AG08395 (cell line): ENCODE results near the gene GNB3.

ENCODE experiments used
- DNase-seq: peaks from one replicate; pipeline ENCODE4 v3.0.0; 2012; ENCODE audit warnings: mixed read lengths, low spot score

GNB3 gene

DNA sequence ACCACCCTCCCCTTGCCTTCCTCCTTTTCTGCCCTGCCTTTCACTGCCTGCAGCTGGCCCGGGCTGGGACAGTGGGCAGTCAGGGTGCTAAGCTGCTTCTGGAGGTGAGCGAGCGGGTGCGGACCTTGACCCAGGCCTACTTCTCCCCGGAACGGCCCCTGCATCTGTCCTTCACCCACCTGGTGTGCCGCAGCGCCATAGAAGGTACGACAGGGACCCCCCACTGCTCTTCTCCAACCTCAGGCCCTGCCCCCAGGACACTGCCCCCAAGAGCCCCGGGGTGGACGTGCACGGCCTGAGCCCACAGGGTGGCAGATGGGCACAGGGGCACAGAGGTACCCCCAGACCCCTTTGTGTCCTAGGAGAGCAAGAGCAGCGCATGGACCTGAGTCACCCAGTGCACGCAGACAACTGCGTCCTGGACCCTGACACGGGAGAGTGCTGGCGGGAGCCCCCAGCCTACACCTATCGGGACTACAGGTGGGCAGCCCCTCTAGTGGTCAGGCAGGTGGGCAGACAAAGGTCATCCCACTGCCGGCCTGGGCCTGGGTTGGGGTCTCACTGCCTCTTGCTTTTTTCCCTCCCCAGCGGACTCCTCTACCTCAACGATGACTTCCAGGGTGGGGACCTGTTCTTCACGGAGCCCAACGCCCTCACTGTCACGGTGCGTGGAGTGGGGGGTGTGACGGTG is 3.2 kb upstream of the GNB3 start:
- DNase-seq: no peak

DNA sequence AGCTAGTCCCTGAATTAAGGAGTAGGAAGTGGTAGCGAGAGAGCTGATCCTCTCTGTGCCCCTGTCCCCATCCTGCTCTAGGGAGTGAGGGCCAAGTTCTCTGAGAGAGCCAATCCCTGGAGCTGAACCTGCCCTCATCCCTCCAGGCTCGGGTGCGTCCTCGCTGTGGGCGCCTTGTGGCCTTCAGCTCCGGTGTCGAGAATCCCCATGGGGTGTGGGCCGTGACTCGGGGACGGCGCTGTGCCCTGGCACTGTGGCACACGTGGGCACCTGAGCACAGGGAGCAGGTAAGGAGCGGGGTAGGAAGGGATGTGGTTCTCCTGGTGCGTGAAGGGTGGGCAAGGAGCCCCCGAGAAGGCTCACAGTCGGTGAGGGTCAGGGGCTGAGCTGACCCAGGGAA is 1.9 kb upstream of the GNB3 start:
- DNase-seq: no peak

DNA sequence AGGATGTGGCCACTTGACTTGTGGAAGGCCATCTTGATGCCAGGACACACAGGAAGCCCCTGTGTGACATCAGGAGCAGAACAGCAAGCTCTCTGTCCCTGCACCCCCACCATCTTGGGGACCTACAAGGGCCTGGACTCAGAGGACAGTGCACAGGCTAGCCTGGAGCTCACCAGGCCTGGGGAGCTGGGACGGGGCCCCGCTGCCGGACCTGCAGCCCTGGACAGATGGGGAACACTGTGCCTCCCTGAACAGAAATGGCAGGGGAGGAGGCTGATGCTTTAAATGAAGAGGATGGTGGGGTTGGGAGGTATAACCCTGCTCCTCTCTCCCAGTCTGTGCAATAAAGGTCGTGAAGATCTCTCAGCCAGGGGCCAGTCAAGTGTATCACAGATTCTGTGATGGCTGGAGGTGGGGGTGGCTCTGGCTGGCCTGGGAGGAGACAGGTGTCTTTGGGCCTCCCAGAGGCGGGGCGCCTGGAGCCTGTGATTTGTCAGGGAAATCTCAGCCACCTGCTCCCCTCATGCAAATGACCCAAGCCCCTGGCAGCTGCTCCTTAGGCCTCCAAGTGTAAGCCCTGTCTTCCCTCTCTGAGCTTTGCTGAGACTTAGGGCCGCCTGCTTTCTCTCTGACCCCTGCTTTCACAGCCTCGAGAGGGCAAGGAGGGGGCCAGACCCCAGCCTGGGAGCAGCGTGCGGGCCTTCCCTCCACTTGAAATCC is 1.1 kb upstream of the GNB3 start:
- no peak for DNase-seq

DNA sequence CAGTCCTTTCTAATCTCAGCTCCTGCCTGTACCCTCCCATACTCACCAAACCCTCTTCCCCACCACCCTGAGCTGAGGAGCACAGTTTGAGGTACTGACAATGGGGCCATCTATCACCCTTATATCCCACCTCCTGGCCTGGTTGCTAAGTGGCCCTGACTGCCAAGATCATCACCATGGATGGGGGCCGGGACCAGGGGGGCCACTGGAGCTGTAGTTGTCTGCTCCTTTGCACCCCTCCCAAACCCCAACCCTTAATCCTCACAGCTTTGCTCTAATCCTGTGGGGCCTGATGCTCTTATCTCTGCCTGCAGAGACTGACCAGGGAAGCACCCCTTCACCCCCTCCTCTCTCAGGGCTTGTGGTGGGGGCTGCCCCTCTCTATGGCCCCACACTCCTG is 395 bp upstream of the GNB3 start:
- DNase-seq: no peak

DNA sequence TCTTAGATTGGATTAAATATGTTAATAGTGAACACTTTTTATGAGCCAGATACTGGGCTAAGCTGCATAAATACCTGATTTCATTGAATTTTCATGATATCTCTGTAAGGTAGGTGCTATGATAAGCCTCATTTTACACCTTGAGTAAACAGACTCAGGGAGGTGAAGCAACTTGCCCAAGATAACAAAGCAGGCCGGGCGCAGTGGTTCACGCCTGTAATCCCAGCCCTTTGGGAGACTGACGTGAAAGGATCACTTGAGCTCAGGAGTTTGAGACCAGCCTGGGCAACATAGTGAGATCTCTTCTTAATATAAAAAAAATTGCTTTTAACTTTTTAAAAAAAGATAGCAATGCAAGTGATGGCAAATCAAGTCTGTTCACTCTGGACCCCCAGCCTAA is 1.4 kb downstream of the GNB3 start:
- DNase-seq: no peak

DNA sequence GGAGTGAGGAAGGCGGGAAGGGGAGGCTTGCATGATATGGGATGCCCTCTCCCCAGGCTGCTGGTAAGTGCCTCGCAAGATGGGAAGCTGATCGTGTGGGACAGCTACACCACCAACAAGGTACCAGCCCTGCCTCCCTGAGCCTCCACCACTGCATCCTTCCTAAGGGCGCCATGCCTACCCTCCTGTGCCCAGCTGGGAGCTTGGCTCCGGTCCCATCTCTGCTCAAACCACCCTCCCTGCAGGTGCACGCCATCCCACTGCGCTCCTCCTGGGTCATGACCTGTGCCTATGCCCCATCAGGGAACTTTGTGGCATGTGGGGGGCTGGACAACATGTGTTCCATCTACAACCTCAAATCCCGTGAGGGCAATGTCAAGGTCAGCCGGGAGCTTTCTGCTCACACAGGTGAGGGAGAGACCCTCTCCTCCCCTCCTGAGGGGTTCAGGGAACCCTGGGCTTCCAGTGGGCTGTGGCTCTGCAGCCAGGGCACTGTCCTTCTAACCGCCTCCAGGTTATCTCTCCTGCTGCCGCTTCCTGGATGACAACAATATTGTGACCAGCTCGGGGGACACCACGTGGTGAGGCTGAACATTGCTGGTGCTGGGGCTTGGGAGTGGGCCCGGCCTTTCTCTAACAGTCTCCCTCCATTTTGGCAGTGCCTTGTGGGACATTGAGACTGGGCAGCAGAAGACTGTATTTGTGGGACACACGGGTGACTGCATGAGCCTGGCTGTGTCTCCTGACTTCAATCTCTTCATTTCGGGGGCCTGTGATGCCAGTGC is 2.6 kb downstream of the GNB3 start:
- DNase-seq: no peak

DNA sequence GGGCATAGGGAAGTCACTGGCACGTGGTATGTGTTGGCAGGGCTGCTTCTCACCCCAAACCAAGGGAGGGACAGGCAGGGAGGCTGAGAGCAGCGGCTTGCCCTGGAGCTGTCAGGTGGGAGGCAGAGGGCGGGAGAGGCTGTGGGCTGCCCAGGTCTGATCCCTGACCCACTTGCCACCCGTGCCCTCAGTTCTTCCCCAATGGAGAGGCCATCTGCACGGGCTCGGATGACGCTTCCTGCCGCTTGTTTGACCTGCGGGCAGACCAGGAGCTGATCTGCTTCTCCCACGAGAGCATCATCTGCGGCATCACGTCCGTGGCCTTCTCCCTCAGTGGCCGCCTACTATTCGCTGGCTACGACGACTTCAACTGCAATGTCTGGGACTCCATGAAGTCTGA is 4.7 kb downstream of the GNB3 start:
- DNase-seq: no peak

DNA sequence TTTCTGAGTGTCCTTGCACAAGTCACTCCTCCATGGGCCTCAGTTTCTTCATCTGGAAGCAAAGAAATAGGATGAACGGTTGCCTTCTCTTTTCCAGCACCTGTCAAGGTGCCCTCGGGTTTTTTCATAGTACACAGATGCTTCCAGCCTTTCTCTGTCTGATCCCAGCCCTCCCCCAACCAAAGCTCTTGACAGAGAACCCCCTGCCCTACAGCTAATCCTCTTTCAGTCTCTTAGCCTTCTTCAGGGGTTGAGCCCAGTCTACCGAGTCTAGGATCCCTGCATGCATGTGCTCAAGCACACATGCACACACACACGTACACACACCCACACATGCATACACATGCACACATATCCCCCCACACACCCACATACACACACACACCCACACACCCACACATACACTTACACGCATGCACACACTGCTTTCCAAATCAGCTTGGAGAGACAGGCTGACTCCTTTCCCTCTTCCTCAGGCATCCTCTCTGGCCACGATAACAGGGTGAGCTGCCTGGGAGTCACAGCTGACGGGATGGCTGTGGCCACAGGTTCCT is 5.7 kb downstream of the GNB3 start:
- DNase-seq: no peak

DNA sequence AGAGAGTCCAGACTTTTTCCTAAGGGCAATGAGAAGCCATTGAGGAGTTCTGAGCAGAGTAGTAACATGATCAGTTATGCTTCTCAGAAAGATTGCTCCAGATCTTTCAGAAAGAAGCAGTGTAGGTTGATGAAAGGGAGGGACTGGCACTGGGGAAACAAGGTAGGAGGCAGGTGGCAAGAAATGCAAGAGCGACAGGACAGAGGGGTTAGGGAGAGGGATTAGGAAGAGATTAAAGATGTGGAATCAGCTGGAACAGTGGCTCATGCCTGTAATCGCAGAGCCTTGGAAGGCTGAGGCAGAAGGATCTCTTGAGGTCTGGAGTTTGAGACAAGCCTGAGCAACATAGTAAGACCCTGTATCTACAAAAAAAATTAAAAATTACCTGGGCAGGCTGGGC is 7.0 kb downstream of the GNB3 start:
- DNase-seq: no peak

DNA sequence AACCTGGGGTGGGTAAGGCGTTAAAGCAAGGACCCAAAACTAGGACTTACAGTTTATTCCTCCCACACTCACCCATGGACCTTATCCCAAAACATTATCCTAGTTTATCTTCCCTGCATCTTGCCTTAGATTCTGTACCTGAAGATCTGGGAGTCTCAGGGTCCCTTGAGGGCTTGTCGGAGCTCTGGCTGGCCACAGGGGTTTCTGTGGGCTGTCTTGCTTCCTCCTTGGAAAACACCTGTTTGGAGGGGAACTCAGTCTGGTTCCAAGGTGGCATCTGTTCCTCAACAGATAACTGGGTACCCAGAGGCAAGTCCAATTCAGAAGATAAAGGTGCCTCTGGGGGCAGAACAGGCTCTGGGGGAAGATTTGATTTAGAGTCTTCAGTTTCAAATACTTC is 8.7 kb downstream of the GNB3 start:
- DNase-seq: no peak

DNA sequence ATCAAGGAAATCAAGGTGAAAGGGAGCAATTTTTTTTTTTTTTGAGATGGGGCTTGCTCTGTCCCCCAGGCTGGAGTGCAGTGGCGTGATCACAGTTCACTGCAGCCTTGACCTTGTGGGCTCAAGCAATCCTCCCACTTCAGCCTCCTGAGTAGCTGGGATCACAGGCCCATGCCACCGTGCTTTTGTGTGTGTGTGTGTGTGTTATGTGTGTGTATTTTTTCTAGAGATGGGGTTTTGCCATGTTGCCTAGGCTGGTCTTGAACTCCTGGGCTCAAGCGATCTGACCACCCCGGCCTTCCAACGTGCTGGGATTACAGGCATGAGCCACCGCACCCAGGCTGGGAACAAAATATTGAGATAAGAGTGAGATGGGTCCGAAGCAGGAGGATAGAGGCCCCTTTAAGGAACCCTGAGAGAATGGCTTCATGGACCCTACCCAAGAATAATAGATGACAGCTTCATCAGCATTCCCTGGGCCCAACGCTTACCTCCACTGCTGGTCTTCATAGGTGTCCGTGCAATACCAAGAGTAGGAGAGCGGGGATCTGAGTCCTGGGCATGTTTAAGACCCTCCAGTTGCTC is 9.3 kb downstream of the GNB3 start:
- DNase-seq: no peak

DNA sequence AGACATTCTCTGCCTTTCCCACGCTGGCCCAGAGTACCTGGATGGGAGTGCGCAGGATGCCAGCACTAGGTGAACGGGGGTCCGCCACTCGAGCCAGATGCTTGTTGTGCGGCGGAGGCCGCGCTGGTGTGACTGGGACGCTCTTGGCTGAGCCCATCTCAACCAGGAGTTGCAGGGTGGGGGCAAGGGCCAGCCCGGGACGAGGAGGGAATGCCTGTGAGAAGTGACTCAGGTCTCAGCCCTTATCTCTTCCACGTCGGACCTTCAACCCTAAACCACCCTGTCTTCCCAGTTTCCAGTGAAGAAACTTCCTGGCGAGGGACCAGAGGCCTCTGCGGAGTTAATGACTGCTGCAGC is 10.0 kb downstream of the GNB3 start:
- no peak for DNase-seq

DNA sequence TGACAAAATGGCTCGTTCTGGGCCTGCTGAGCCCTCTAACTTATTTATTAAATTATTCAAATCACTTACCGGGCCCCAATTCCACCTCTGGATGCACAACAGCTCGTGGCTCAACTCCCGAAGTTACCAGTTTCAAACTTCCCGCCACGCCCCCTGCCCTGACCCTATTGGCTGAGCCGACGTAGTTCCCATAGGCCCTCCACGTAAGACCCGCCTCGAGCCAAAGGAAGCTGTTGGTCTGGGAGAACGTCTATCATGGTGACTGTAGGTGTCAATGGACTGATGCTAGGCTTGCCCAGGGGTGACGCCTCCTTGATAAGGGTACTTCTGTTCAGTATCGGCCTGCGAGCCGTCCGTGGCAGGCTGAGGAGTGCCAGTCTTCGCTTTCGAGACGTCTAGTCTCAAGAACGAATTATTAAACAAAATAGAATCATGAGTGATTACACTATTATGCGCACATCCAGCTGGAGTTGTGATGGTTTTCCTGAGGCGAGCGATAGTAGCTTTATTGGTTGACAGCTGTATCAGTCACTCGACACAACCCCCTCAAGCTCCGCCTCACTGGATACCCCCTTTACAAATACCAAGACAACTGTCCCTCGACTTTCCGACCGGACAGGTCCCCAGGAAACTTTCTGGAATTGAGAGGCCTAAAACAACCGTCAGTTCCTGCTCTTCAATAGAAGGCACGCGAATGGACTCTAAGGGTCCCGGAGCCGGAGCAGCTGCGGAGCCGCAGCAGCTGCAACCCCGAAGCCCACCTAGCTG is 10.6 kb downstream of the GNB3 start, which contains the start of gene CDCA3:
TSS of gene CDCA3 (minus strand) at position 134 of the 768 bp plus-strand sequence. CDS start 334 bp downstream, outside the sequence.
- peak; percentile 100 for DNase-seq

DNA sequence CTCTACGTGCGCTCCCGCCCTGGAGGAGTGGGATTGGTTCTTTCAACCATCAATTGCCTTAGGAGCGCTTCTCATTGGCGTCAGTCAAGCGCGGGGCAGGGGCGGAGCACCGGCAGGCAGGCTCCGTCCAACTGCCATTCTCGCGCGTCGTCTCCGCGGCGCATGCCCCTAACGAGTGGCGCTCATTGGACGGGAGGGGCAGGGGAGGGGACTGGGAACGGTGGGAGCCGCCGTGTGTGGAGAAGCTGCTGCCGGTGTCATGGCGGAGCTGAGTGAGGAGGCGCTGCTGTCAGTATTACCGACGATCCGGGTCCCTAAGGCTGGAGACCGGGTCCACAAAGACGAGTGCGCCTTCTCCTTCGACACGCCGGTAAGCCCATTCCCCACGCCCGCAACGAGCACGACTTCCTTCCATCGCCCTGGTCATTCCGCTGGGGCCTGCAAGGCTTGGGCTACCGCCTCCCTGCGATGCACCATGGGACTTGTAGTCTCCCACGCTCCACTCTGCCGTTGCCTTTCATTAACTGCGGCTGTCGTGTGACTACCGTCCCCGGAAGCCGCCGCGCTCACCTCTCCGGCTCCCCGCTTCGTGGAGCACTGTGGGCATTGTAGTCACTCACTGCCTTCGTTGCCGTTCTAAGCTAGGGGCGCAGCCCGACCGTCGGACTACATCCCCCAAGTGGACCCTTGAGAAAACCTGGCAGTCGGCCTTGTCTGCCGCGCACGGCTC is 11.4 kb downstream of the GNB3 start, which contains the start of gene USP5:
TSS of gene USP5 (plus strand) at position 230 of the 730 bp plus-strand sequence. CDS start at position 260, 30 bp downstream.
- DNase-seq: peak; percentile 99

DNA sequence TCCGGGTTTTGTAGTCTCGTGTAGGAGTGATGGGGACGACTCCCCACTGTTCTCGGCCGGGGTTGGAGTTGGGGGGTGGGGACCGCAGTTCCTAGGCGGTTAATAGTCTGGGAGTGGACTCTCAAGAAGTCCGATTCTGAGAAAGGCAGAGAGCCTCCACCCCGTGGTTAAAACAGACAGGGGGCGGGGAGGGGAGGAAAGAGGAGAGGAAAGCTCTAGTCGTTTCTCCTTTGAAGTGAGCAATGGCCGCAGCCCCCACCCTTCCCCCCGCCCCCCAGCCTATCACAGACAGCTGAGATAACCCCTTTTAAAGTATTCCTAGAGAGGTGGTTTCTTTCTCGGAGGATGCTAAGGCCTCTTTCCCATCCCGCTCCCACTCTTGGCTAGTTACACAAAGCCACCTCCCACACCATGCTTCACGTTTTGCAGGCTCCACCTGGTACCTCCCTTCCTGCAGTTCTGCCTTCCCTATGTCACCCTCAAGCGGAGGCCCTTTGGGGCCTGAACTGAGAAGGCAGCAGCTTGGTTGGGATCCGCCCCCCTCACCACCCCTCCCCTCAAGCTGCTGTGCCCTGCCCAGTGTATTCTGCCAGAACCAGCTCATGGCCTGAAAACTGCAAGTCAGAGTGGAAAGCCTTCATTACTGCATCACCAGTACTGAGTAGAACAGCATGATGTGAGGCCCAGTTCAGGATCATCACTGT is 12.1 kb downstream of the GNB3 start:
- DNase-seq: peak; percentile 75

DNA sequence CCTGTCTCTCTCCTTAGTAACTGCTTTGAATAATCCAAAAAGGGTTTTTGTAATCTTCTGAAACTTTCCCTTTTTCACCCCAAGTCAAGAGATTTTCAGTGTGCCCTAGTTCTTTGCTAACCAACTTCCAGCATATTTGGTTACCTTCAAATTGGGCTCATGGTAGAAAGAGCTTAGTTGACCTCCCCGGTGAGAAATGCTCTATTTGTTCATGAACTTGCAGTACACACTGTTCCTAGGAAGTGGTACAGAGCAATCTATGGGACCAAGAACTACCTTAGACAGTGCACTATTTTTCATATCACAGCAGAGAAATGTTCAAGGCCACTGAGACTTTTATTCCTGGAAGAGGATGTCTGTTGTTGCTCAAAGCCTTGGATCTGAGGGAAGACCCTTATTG is 12.9 kb downstream of the GNB3 start:
- no peak for DNase-seq

DNA sequence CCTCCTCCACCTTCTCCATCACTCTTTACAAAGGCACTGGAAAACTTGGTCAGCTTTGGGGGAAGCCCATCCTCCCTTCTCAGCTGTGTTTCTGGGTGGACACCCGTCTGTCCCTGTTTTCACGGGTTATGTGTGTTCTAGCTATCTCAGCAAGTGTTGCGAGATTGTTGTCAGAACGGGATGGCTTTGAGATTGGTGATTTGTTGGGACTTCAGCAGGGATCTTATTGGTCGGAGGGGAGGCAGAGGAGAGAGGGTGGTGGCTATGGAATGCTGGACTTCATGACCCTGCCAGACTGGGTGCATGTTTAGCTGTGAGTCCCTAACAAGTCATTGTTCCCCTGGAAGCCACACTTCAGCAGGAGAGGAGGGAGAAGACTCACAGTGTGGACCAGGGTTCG is 13.3 kb downstream of the GNB3 start:
- no peak for DNase-seq

DNA sequence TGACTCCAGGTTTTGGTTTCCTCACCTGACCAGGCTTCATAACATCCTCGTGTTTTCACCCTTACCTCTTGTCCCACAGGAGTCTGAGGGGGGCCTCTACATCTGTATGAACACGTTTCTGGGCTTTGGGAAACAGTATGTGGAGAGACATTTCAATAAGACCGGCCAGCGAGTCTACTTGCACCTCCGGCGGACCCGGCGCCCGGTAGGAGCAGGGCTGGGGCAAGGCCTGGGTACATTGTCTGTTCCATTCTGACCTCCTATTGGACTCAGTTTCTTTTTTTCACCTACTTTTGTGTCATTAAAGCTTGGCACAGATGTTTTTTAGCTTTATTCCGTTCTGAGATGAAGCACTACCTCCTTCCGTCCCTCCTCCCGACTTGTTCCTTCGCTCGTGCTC is 14.6 kb downstream of the GNB3 start:
- no peak for DNase-seq

DNA sequence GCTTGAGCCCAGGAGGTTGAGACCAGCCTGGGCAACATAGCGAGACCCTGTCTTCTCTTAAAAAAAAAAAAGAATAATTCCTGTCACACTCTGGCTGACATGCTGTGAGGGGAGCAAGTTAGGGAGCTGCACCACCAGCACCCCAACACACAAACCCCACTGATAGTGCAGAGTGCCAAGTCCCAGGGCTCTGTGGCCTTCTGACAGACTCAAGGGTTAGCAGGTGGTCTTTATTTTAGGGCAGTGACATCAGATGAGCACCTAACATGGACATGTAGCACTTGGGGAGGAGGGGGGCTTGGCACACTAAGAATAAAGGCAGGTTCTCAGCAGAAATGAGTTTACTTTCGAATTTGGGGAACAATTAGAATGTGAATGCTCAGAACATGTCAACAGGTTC is 18.1 kb downstream of the GNB3 start:
- DNase-seq: no peak

DNA sequence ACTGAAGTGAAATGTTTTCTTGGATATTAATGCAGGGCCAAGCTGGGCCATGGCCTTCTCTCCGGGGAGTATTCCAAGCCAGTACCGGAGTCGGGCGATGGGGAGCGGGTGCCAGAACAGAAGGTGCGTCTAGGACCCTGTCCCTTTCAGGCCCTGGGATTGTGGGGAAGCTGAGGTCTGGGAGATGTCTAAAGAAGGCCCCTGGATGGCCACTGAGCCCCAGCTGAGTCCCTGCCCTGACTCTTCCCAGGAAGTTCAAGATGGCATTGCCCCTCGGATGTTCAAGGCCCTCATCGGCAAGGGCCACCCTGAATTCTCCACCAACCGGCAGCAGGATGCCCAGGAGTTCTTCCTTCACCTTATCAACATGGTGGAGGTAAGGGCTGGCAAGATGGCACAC is 19.4 kb downstream of the GNB3 start:
- DNase-seq: no peak
